SH-SY5Y (cell line): ENCODE results near the gene ANXA4.

ENCODE experiments used
- GATA2 ChIP-seq: IDR thresholded peaks from 2 replicates; pipeline ENCODE4 v1.6.1; 2011; ENCODE audit warnings: mild to moderate bottlenecking, low read depth, low read length
- GATA3 ChIP-seq: IDR thresholded peaks from 2 replicates; pipeline ENCODE4 v1.6.1; 2011; ENCODE audit warnings: low read depth, mild to moderate bottlenecking, low read length, moderate library complexity

- TF ChIP-seq GATA2 (no peak), GATA3 (no peak)
Observed at GRCh38 chr2:69789175-69789721, 47.3 kb downstream of the ANXA4 start.
